Endothelial cell of umbilical vein (primary cell): ENCODE data around the gene CCDC146. TPM values are rescaled to one million over a fixed set of nuclear protein-coding genes. Genes with fewer than 3 reads are reported as not detected.

Source experiments
- BruUV-seq: library from RNA; stranded (reverse); fragments of 400-500 nt; replicated peaks from 2 replicates; lab custom pipeline; 2021; lab: Mats Ljungman, UMichigan
- CTCF ChIA-PET: fragments of 300-600, 350-600 bp; sonication (Branson Sonifier 250); formaldehyde crosslinking; loops from one replicate; lab custom pipeline; 2021; ENCODE audit warnings: antibody characterized with exemption, inconsistent platforms; lab: Charles Lee
- POLR2A ChIA-PET: fragments of 300-600, 350-600 bp; sonication (Branson Sonifier 250); formaldehyde crosslinking; loops from one replicate; lab custom pipeline; 2021; ENCODE audit warnings: antibody characterized with exemption, inconsistent platforms; lab: Charles Lee
- DNase-seq: peaks from one replicate; pipeline ENCODE4 v3.0.0-alpha.2; 2011; ENCODE audit warnings: low read depth, low spot score
- FAIRE-seq: peaks from 2 replicates; lab custom pipeline; 2011; peaks lifted over from hg19 to GRCh38; lab: Jason Lieb, UNC
- H2AFZ ChIP-seq: 2 replicates; pipeline ENCODE4 v1.6.0; 2012; ENCODE audit warnings: low read depth, low read length, control low read depth, inconsistent platforms
- H3K27ac ChIP-seq: 2 replicates; pipeline ENCODE4 v1.5.1; 2011; ENCODE audit warnings: low read depth, mild to moderate bottlenecking, control low read depth, low read length, moderate library complexity; ENCODE audit not compliant: insufficient read depth
- H3K27me3 ChIP-seq, 2 experiments: 2 replicates each; pipeline versions ENCODE4 v1.6.0 to v1.6.1; 2011; ENCODE audit warnings: low read length in 2 of 2, mixed read lengths in 1 of 2; ENCODE audit not compliant: control insufficient read depth in 2 of 2, insufficient read depth in 2 of 2
- H3K36me3 ChIP-seq, 2 experiments: 2 replicates in 1 of 2; 3 replicates in 1 of 2; pipeline ENCODE4 v1.5.1; 2011; ENCODE audit warnings: low read length in 2 of 2, mild to moderate bottlenecking in 1 of 2, moderate library complexity in 1 of 2; ENCODE audit not compliant: control insufficient read depth in 2 of 2, insufficient read depth in 2 of 2; ENCODE audit errors: extremely low read depth in 1 of 2
- H3K4me1 ChIP-seq: 3 replicates; pipeline ENCODE4 v1.5.1; 2011; ENCODE audit warnings: mild to moderate bottlenecking, low read length; ENCODE audit not compliant: control insufficient read depth, insufficient read depth; ENCODE audit errors: extremely low read depth
- H3K4me2 ChIP-seq: 2 replicates; pipeline ENCODE4 v1.6.1; 2011; ENCODE audit warnings: low read length, control low read depth, mixed read lengths; ENCODE audit not compliant: insufficient read depth
- H3K4me3 ChIP-seq, 3 experiments: fragments of 200-600 bp in 1 of 3; sonication (generic), shearing (Covaris generic) in 1 of 3; replicated peaks in 1 of 3; 2 replicates each; pipeline ENCODE4 v1.5.1; 2011 to 2016; ENCODE audit warnings: control low read depth in 3 of 3, low read length in 3 of 3, mild to moderate bottlenecking in 2 of 3, inconsistent platforms in 1 of 3, low read depth in 1 of 3, moderate library complexity in 1 of 3; ENCODE audit not compliant: insufficient read depth in 1 of 3
- H3K79me2 ChIP-seq: 2 replicates; pipeline ENCODE4 v1.6.0; 2012; ENCODE audit warnings: low read length, inconsistent platforms; ENCODE audit not compliant: control insufficient read depth, insufficient read depth
- H3K9ac ChIP-seq: replicated peaks from 2 replicates; pipeline ENCODE3; 2011; ENCODE audit warnings: low read length, control low read depth; ENCODE audit not compliant: insufficient read depth; ENCODE audit errors: extremely low read depth
- H3K9me1 ChIP-seq: replicated peaks from 3 replicates; pipeline ENCODE4 v1.6.0; 2011; ENCODE audit warnings: mild to moderate bottlenecking, low read length; ENCODE audit not compliant: control insufficient read depth, insufficient read depth; ENCODE audit errors: extremely low read depth
- H3K9me3 ChIP-seq: replicated peaks from 2 replicates; pipeline ENCODE4 v1.5.1; 2012; ENCODE audit warnings: low read length, inconsistent platforms; ENCODE audit not compliant: control insufficient read depth, insufficient read depth
- H4K20me1 ChIP-seq: replicated peaks from 2 replicates; pipeline ENCODE3; 2011; ENCODE audit warnings: mild to moderate bottlenecking, low read length; ENCODE audit not compliant: control insufficient read depth, insufficient read depth; ENCODE audit errors: extremely low read depth
- EZH2 ChIP-seq: IDR thresholded peaks from 2 replicates; pipeline ENCODE4 v1.6.1; 2012; ENCODE audit warnings: borderline replicate concordance, low read depth, mild to moderate bottlenecking, moderate library complexity, low read length, inconsistent platforms; ENCODE audit not compliant: severe bottlenecking
- FOS ChIP-seq: IDR thresholded peaks from 2 replicates; pipeline ENCODE4 v1.6.1; 2011; ENCODE audit warnings: mild to moderate bottlenecking, low read length, moderate library complexity, borderline replicate concordance; ENCODE audit not compliant: insufficient read depth
- GATA2 ChIP-seq: IDR thresholded peaks from 2 replicates; pipeline ENCODE4 v1.7.0; 2011; ENCODE audit warnings: low read depth, mild to moderate bottlenecking, moderate library complexity, mixed read lengths, low read length; ENCODE audit not compliant: insufficient read length, insufficient read depth
- JUN ChIP-seq: IDR thresholded peaks from 2 replicates; pipeline ENCODE4 v1.6.1; 2011; ENCODE audit warnings: borderline replicate concordance, low read depth; ENCODE audit not compliant: insufficient read length, insufficient read depth
- MYC ChIP-seq: IDR thresholded peaks from one replicate; pipeline ENCODE4 v1.6.1; 2011; ENCODE audit warnings: mild to moderate bottlenecking, low read depth, low read length
- POLR2A ChIP-seq: IDR thresholded peaks from 2 replicates; pipeline ENCODE4 v1.6.1; 2012; ENCODE audit warnings: low read depth, mild to moderate bottlenecking, control low read depth, low read length
- POLR2AphosphoS5 ChIP-seq: IDR thresholded peaks from 2 replicates; pipeline ENCODE4 v1.6.1; 2012; ENCODE audit warnings: low read depth, mild to moderate bottlenecking, control low read depth, low read length, moderate library complexity; ENCODE audit not compliant: insufficient read depth
- dilution Hi-C: fragments of 300-500 bp; cut with MboI; formaldehyde crosslinking; loops from one replicate; pipeline ENCODE4 v1.15.0; 2019; ENCODE audit warnings: low sequenced_read_pairs; ENCODE audit not compliant: extremely low pct_ligation_motif_present
- intact Hi-C: fragments of 100-400 bp; cut with micrococcal nuclease; formaldehyde crosslinking; loops from one replicate; pipeline ENCODE4 v1.10.0; 2022
- polyA plus RNA-seq, 4 experiments: library from polyadenylated mRNA; depleted of rRNA in 3 of 4; stranded (reverse) in 3 of 4; unstranded in 1 of 4; fragments of >200 nt; gene quantifications; 2 replicates each; pipeline versions ENCODE4 v1.2.1 to v1.2.3, GENCODE V29; 2011 to 2012; ENCODE audit warnings: missing spikeins in 1 of 4
- total RNA-seq: library from RNA; stranded (reverse); gene quantifications from 2 replicates; pipeline ENCODE4 v1.2.3, GENCODE V29; 2021
- TF ChIP-seq, protein P1 (sequence below), 2 donors: IDR thresholded peaks; 1 replicate in 1 of 2; 2 replicates in 1 of 2; pipeline ENCODE4 v1.5.1; 2011; ENCODE audit warnings: low read length in 2 of 2, mild to moderate bottlenecking in 2 of 2, moderate library complexity in 2 of 2, control low read depth in 1 of 2, inconsistent platforms in 1 of 2, low read depth in 1 of 2; ENCODE audit not compliant: insufficient read depth in 1 of 2; ENCODE audit errors: extremely low read depth in 1 of 2
- TF ChIP-seq, protein P2 (sequence below): IDR thresholded peaks from 2 replicates; pipeline ENCODE4 v1.6.1; 2011; ENCODE audit not compliant: insufficient read depth, insufficient read length

Gene CCDC146
- total and polyA plus RNA-seq, 2 donors (not counting 3 experiments of a cell fraction or from before 2014, with no cell fraction given), result 0.65 to 2.2 TPM

DNA sequence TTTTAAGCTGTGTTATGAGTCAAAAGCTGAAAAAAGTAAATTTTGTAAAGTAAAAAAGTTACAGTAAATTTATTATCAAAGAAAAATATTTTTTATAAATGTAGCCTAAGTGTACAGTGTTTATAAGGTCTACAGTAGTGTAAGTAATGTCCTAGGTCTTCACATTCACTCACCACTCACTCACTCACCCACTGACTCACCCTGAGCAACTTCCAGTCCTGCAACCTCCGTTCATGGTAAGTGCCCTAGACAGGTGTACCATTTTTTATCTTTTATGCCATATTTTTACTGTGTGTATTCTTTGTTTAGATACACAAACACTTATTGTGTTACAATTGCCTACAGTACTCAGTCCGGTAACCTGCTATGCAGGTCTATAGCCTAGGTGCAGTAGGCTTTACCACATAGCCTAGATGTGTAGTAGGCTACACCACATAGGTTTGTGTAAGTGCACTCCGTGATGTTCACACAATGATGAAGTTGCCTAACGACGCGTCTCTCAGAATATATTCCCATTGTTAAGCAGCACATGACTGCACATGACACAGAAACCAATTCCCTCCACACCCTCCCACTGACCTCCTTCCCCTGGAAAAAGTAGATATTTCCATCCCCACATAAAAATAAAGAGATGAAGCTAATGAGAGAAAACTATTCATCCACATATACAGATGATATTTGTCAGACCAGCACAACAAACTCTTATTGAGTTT is 122.0 kb downstream of the CCDC146 start:
- Histone ChIP-seq H3K4me2 (no peak overlapping the region), H2AFZ (no peak overlapping the region), H3K4me3 (no peak overlapping the region), H4K20me1 (no peaks in the 10 kb centered on the region), H3K9ac (no peak overlapping the region), H3K27me3 (peaks cover 0 to 2% of the 10 kb centered on the region in 2 experiments), H3K9me3 (no peaks in the 10 kb centered on the region), H3K79me2 (no peaks in the 10 kb centered on the region), H3K4me1 (no peaks in the 10 kb centered on the region), H3K27ac (no peak overlapping the region), H3K36me3 (no peaks in the 10 kb centered on the region), H3K9me1 (no peaks in the 10 kb centered on the region)
- no TSS peak for BruUV-seq
- TF ChIP-seq MYC (no peak), POLR2AphosphoS5 (no peak), POLR2A (no peak), JUN (no peak), FOS (no peak), GATA2 (no peak), EZH2 (no peak)
- TF ChIP-seq, protein P1, sequence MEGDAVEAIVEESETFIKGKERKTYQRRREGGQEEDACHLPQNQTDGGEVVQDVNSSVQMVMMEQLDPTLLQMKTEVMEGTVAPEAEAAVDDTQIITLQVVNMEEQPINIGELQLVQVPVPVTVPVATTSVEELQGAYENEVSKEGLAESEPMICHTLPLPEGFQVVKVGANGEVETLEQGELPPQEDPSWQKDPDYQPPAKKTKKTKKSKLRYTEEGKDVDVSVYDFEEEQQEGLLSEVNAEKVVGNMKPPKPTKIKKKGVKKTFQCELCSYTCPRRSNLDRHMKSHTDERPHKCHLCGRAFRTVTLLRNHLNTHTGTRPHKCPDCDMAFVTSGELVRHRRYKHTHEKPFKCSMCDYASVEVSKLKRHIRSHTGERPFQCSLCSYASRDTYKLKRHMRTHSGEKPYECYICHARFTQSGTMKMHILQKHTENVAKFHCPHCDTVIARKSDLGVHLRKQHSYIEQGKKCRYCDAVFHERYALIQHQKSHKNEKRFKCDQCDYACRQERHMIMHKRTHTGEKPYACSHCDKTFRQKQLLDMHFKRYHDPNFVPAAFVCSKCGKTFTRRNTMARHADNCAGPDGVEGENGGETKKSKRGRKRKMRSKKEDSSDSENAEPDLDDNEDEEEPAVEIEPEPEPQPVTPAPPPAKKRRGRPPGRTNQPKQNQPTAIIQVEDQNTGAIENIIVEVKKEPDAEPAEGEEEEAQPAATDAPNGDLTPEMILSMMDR (IDR thresholded peaks at IDR 0.05; ENCODE audit: extremely low read depth in 1 of 2, insufficient read depth in 1 of 2, low read depth in 1 of 2, low read length in 2 of 2), result no peak
- TF ChIP-seq, protein P2, sequence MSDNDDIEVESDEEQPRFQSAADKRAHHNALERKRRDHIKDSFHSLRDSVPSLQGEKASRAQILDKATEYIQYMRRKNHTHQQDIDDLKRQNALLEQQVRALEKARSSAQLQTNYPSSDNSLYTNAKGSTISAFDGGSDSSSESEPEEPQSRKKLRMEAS, result no peak
- no peak for FAIRE-seq
- intact Hi-C loops, result no loop called here
- CTCF ChIA-PET, result interaction anchor here (4.8 kb wide), 1 partner anchor 88 kb away, joined by 103 read pairs; no protein-coding TSS in a partner anchor
- POLR2A ChIA-PET, result no interaction called here
- dilution Hi-C loops, result no loop called here
- DNase-seq, result no peak
